Right ventricle myocardium superior (tissue), 1 donor: ENCODE measurements around the gene UPF3B. TPM values are rescaled to one million over a fixed set of nuclear protein-coding genes. Genes with fewer than 3 reads are reported as not detected.
"Not testable (repeated sequence)": the region's sequence is repeated elsewhere in the genome, so short reads cannot be mapped to it uniquely, and the experiment has no call there.

Source experiments
- ATAC-seq: fragments of 200-7000 bp; cut with Tn5 transposase; one replicate; pipeline ENCODE4 v1.9.1; 2020; ENCODE audit warnings: mild to moderate bottlenecking; ENCODE audit not compliant: poor library complexity
- DNase-seq: peaks from one replicate; pipeline ENCODE4 v3.0.0-alpha.2; 2020
- intact Hi-C: fragments of 100-400 bp; cut with DNase I; formaldehyde crosslinking; loops from one replicate; pipeline ENCODE4 v1.11.2; 2022
- long read RNA-seq: library from polyadenylated mRNA; unstranded; transcript quantifications from one replicate; pipeline ENCODE4 v2.0.0, GENCODE V29; 2021
- total RNA-seq: library from RNA; stranded (reverse); fragmentation: NEBNext Ultra II Directional; extraction: Animal tissue kit (Norgen Biotek cat#: 25700); gene quantifications from one replicate; pipeline ENCODE4 v1.2.1, GENCODE V29; 2021
- donor health status: DM: no; HTN: yes; CAD: no; lungs with severe emphysema.

UPF3B gene, protein sequence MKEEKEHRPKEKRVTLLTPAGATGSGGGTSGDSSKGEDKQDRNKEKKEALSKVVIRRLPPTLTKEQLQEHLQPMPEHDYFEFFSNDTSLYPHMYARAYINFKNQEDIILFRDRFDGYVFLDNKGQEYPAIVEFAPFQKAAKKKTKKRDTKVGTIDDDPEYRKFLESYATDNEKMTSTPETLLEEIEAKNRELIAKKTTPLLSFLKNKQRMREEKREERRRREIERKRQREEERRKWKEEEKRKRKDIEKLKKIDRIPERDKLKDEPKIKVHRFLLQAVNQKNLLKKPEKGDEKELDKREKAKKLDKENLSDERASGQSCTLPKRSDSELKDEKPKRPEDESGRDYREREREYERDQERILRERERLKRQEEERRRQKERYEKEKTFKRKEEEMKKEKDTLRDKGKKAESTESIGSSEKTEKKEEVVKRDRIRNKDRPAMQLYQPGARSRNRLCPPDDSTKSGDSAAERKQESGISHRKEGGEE
- total RNA-seq, result 3.3 TPM
- long read RNA-seq, transcript UPF3B-202 (10 exons, 2,335 nt), result major isoform, 11 of 13 reads
- long read RNA-seq, partial matches to known transcripts, result 1 of 13 reads
- long read RNA-seq, other reads (novel, unspliced or antisense), result 1 of 13 reads

DNA sequence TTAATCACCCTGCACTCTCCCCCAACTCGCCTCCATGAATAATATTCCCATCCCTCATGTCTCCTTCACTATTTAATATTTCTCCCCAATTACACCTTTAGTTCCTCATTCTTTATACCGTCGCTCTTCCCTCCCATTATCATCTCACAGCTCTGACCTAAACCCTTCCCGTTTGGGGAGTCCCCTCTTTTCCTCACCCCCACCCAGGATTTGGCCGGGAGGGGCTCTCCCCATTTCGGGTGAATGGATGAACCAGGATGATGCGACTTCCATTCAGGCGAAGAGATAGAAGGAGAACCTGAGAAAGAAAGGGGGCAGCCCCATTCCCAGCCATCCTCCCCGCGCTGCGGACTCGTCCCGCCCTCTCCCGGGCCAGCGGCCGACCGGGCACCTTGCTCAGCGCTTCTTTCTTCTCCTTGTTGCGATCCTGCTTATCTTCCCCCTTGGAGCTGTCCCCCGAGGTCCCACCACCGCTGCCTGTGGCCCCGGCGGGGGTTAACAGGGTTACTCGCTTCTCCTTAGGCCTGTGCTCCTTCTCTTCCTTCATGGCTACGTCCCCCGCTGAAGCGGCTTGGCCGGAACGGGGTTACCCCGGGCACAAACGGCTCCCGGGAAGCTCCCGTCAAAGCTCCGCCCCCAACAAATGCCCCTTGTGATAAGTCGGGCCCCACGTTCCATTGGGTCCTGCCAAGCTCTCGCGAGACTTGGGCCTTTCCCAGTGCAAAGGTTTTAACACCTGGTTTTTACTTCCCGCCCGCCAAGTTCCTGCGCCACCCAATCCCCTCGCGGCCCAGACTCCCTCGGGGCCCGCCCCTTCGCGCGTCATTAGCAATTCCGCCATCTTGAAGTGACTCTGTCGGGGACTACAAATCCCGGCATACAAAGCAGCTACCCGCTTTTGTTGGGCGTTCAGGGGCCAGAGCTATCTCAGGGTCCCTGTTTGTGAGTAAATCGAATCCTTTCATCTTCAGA lies at the start of gene UPF3B:
Gene UPF3B, minus strand, starts transcription at position 582 of the 972 bp plus-strand sequence. Its CDS starts 35 bp downstream, at position 547.
- DNase-seq (peak; percentile 95), ATAC-seq (peak; percentile 99)
- intact Hi-C loops, result loop anchor here (10.0 kb wide), 1 partner anchor 58 kb away; the partner anchor contains the start of gene RPL39

DNA sequence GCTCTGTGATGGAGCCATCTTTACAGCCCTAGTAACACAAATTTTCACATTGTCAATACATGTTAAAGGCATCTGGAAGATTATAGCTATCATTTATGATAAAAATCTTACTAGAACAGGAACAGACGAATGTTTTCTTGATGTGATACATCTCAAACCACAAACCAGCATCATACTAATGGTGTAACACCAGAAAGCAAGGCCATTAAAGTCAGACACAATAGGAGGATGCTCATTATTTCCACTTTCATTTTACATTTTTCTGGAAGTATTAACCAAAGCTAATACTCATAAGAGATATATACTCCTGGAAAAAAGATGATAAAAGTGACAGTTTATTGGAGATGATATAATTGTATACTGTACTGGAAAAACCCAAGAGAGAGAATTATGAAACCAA lies 48.2 kb upstream of the UPF3B start:
- no peak for DNase-seq
- intact Hi-C loops, result no loop called here

DNA sequence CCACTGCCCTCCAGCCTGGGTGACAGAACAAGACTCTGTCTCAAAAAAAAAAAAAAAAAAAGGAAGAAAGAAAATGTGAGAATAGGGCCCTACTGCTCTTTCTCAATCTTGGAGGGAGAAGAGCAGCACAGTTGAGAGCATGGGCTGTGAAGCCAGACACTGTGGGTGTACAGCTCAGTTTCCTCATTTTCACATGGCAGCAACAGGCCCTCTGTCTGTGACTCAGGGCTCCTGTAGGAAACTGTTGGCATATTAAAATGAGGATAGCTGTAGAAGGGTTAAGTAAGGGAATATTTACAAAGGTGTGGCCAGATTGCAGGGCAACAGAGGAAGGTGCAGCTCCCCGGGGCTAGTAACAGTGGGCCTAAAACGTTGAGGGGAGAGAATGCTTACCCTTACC lies 46.4 kb upstream of the UPF3B start:
- no peak for ATAC-seq
- no peak for DNase-seq
- intact Hi-C loops, result no loop called here

More for the DNA sequence above, 48.2 kb upstream of the UPF3B start:
- ATAC-seq, result no peak

DNA sequence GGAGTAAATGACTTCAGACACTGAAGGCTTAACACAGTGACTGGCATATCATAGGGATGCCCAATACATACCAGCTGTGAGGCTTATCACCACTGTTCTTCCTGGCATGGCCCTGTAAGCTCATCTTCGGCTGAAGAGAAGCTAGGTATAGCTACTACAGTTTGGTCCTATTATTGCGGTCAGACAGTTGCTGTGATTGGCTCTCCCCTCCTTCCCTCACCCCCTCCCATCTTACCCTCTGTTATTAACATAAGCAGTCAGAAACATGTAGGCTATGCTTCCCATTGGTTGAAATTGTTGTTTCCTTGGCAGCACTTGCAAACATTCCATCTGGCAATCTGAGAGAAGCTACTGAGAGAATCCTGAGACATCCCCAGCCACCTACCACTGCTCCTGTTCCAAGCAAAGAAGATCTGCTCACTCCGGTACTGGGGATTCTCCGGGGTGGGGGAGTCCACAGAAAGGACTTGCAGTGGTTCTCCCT lies 43.1 kb upstream of the UPF3B start, which contains the start of gene AKAP14:
Gene AKAP14, plus strand, starts transcription at position 51 of the 484 bp plus-strand sequence. CDS start 7,331 bp downstream, outside the sequence.
- intact Hi-C loops, result no loop called here
- no peak for DNase-seq
- ATAC-seq, result no peak

DNA sequence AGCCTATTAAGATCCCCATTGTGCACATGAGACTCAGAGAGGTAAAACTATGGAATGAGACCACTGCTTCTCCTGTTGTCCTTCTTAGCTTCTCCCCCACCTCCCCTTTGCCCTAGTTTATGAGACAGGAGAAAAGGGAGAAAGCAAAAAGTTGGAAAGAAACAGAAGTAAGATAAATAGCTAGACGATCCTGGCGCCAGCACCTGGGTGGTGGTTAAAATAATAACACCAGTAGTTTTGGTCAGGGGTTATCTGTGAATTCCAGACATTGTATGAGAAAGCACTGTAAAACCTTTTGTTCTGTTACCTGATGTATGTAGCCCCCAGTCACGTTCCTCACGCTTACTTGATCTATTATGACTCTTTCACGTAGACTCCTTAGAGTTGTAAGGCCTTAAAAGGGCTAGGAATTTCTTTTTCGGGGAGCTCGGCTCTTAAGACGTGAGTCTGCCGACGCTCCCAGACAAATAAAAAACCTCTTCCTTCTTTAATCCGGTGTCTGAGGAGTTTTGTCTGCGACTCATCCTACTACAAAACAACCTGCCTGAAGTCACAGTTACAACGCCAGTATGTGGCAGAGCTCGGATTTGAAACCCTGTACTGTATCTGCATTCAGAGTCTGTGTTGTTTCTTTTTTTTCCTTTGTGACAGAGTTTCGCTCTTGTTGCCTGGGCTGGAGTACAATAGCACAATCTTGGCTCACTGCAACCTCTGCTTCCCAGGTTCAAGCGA lies 39.4 kb upstream of the UPF3B start:
- ATAC-seq, DNase-seq, intact Hi-C loops: not testable (repeated sequence)

DNA sequence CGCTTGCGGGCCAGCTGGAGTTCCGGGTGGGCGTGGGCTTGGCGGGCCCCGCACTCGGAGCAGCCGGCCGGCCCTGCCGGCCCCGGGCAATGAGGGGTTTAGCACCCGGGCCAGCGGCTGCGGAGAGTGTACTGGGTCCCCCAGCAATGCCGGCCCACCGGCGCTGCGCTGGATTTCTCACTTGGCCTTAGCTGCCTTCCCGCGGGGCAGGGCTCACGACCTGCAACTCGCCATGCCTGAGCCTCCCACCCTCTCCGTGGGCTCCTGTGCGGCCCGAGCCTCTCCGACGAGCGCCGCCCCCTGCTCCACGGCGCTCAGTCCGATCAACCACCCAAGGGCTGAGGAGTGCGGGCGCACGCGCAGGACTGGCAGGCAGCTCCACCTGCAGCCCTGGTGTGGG lies 37.9 kb upstream of the UPF3B start:
- intact Hi-C loops, ATAC-seq, DNase-seq: not testable (repeated sequence)

DNA sequence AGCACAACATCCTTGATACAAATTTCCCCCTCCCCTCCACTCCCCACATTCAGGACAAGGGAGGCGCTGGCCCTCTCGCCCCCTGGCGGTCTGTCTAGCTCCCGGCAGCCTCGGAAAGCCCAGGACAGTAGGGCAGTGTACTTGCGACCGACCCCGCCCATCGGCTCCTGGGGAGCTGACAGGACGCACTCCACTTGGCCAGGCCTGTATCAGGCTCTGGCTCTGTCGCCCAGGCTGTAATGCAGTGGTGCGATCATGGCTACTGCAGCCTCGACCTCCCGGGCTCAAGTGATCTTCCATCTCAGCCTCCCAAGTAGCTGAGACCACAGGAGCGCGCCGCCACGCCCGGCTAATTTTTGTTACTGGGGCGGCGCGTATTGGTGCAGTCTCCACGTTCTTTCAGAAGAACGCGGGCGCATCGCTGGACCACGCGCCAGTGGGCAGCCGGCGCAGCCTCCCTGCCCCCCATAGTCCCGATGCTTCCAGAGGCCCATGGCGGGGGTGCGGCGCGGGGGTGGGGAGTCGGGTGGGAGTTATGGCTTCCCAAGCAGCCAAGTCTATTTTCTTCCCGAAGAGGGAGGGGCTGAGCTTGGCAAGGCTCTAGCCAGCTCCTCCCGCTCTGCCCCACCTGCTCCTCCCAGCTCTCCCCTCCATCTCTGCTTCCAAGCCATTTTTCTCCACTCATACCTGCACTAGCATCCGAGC lies 35.1 kb upstream of the UPF3B start:
- ATAC-seq (peak; percentile 78), DNase-seq (peak; percentile 76)
- intact Hi-C loops, result no loop called here

DNA sequence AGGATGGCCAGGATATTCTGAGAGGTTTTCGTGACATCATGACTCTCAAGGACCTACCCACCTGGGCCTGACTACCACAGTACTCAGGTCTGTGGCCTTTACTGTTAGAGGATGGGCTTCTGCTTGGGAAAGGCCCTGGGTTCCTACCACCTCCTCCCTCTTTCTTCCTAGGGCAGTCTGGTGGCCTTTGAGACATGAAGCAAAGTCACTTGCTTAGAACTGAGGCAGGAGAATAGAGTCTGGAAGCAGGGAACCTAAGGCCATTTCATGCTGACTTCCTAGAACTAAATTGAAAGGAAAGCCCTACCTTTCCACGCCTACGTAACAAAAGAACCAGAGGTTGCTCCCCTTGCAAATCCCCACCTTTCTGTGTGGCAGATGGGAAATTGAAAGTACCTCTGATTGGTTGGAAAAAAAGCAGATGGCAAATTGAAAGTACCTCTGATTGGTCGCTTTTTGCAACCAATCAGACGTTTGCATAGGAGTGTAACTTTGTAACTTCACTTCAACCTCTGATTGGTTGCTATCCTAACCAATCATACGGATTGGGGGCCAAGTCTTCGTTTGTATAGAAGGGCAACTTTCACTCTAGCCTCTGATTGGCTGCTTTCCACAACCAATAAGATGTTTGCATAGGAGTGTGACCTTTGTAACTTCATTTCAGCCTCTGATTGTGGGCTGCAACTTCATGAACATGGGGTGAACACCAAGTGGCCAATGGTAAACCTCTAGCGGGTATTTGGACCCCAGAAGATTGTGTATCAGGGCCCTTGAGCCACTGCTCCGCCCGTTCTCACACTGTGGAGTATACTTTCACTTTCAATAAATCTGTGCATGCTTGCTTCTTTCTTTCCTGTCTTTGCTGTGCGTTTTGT lies 33.0 kb upstream of the UPF3B start:
- DNase-seq, result no peak
- intact Hi-C loops, result no loop called here

DNA sequence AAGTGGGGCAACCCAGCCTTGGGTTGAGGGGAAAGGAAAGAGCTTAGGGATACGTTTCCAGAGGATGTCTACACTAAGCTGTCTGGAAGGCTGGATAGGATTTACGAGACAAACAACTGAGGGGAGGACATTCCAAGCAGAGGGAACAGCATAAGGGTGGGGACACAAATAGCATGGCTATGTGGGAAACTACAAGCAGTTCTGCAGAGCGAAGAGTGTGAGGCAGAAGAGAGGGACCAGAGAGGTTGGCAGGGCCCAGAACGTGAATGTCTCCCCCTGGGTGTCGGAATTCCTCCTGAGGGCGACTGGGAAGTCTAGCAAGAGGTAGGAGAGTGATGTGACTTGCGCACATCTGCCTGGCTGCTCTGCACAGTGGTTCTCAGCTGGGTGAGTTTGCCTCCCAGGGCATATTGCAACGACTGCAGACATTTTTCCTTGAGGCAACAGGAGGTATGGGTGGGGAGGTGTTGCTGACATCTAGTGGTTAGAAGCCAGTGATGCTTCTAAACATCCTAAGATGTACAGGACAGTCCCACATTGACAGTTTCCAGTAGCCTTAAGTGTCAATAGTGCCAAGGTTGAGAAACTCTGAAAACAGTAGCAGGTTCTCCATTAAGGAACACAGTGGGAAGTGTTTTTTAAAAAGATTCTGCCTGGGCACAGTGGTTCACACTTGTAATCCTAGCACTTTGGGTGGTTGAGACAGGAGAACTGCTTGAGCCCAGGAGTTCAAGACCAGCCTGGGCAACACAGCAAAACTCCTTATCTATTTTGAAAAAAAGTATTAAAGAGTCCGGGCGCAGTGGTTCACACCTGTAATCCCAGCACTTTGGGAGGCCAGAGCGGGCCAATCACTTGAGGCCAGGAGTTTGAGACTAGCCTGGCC lies 28.0 kb upstream of the UPF3B start:
- ATAC-seq (peak; percentile 81), DNase-seq (no peak)
- intact Hi-C loops, result no loop called here

More for the DNA sequence above, 33.0 kb upstream of the UPF3B start:
- ATAC-seq, result no peak

DNA sequence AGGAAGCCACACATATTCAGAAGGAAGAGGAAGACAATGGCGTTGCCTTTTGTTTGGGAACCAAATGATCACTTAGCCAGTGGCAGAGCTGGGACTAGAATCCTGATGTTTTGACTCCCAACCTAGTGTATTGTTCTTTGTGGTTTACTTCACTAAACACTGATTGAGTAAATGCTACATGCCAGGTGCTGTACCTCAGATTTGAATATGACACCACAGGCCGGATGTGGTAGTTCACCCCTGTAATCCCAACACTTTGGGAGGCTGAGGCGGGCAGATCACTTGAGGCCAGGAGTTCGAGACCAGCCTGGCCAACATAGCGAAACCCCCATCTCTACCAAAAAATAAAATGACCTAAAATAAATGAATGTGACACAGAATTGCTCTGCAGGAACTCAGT lies 27.3 kb upstream of the UPF3B start:
- no peak for ATAC-seq
- intact Hi-C loops, result no loop called here

DNA sequence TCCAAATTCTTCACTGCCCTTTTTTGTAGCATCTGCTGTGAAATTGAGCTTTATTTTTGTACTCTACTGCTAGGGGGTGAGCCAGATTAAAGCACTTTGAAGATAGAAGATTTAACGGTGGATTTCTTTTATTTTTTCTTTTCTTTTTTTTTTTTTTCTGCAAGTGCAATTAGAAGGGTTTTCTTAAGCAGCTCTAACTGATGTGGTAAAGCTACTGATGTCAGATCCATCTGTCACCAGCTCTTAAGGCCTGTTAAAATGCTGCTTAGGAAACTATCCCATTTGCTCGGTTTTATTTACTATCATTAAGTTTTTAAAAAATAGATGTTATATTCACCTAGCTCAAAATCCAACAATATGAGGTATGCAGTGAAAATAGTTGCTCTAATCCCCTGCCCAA lies 26.0 kb upstream of the UPF3B start:
- intact Hi-C loops, result no loop called here
- ATAC-seq (no peak), DNase-seq (no peak)

More for the DNA sequence above, 27.3 kb upstream of the UPF3B start:
- DNase-seq, result no peak

DNA sequence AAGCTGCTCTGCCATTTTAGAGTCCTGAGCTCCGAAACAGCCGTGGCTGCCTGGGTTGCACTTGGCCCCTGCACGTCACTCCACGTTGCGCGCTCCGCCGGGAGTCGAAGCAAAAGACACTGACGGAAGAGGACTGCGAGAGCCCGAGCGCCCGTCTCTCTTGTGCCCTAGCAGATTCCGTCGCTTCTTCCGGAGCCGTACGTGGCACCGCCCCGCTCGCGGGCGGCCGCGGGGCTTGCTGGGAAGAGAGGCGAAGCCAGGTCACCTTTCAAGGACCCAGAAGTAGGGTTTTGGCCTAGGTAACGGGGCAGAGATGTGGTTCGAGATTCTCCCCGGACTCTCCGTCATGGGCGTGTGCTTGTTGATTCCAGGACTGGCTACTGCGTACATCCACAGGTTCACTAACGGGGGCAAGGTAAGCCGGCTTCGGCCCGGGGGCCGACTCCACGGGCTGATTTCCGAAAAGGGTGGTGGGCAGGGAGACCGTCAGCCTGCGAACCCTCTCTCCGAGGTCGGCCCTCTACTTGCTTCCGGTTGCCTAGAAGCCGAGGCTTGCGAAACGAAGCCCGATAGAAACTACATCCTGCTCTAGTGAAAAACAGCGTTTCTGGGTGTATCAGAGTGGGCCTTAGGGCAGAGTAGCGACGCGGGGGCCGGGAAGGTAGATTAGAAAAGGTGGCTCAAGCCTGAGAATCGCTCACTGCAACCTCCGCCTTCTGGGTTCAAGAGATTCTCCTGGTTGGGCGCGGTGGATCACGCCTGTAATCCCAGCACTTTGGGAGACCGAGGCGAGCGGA lies 19.0 kb upstream of the UPF3B start, which contains the start of the genes NDUFA1 and RNF113A:
Gene NDUFA1, plus strand, starts transcription at position 234 of the 797 bp plus-strand sequence. Its CDS starts 80 bp downstream, at position 314.
Gene RNF113A, minus strand, starts transcription at position 135 of the 797 bp plus-strand sequence. Its CDS starts 120 bp downstream, at position 15.
- DNase-seq, result peak; percentile 91
- intact Hi-C loops, result no loop called here
- ATAC-seq, result peak; percentile 98

DNA sequence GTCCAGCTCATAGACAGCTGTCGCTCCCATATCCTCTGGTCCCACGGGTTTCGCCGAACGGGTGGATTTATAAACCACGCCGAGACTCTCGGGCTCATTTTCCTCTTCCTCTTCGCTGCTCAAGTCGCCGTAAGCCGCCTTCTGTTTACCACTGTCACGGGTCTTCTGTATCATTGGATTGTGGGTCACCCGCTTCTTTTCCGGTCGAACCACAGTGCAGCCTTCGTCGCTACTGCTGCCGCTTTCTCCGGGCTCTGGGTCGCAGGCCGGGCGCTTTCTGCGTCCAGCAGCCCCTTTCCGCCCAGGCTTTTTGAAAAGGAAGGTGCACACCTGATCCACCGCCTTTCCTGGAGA lies 18.5 kb upstream of the UPF3B start:
- ATAC-seq, result peak; percentile 65
- intact Hi-C loops, result no loop called here
- no peak for DNase-seq

DNA sequence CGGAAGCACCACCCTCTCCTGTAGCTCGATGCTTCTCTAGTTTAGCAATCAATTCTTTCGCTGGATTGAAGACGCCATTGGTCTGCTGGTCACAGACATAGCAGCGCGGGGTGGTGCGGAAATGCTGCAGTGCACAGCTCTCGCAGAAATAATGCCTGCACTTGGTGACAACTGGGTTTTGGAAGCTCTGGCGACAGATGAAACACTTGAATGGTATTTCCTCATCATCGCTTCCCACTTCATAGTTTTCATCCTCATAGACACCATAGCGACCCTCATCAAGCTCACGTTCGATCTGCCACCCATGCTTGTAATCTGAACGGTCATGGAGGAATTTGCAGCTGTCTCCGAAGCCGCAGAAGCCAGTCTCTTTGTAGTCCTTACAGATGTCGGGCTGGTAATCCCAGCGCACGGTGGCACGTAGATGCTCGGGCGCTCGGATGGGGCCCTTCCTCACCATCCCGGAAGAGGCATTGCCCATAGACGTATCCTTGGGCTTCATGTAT lies 17.9 kb upstream of the UPF3B start:
- intact Hi-C loops, result no loop called here
- peak; percentile 43 for ATAC-seq
- DNase-seq, result no peak
